Measurements from ENCODE around the gene AGAP1.

GRCh38 chr2:235626658-235627057 lies 132.8 kb downstream of the AGAP1 start:
- TF ChIP-seq POLR2A (IDR thresholded peaks at IDR 0.05), result no peak
- no peak for TF ChIP-seq CTCF (IDR thresholded peaks at IDR 0.05)

Measured in heart left ventricle (tissue), 13 donors.